T-helper 22 cell (primary cell): Measurements from ENCODE around the gene RXRA.
"Not testable (repeated sequence)": the region's sequence is repeated elsewhere in the genome, so short reads cannot be mapped to it uniquely, and the experiment has no call there.

ENCODE experiments used
- DNase-seq: peaks from one replicate; pipeline ENCODE4 v3.0.0-alpha.2; 2020; ENCODE audit warnings: low read depth

RXRA gene

DNA sequence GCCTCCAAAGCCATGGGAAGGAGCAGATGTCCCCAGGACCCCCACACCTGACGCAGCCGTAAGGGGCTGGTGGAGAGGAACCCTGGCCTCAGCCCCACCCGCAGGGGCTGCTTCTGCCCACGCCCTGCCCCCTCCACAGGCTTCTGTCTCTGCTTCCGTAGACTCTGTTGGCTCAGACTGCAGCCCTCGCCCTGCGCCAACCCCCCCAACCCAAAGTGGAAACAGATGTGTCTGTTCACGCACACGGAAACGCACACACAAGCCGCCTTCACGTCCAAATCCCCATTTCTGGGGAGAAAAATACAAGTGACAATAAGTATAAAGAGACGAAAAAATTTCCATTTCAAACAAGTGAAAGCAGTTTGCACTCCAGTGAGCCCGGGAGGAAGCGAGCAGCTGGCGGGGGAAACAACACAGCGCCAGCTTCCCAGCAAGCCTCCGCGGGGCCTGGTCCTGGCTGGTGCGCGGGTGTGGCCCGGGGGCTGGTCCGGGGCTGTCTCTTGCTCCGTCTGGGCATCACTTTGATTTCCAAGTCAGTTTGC lies 32.6 kb upstream of the RXRA start:
- DNase-seq = no peak

DNA sequence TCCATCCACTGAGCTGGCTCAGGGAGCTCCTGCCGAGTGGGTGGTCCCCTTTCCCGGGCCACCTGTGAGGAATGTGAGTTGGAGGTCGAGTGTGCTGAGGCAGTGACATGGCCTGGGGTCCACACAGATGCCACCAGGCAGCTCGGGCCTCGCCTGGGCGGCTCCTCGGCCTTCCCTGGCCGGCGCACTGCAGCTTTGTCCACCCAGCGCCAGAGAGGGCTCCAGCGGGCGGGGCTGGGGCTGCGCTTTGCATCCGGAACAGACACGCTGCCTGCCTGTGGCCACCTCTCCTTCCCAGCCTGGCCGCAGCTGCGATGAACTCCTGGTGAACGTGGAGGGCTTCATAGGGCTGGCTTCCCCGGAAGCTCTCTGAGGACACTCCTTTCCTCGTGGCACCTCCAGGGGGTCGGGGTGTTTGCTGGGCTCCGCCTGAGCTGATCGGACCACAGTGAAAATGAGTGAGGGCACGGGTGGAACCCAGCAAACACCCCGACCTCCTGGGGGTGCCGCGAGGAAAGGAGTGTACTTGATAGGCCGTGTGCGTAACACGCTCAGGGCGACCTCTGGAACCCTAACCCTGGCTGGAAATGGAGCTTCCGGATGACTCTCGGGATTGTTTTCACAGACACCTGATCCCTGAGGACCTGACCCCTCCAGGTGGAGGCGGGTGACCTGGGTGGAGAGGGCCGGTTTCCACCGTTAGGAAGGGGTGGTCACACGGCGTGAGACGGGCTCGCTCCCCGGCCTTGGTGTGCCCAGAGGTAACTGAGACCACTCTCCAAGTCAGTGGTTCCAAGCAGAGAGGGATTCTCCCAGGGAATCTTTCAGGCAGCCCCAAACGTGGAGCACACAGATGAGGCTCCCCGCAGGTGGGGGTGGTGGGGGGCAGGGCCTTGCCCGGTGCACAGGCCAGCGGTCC lies 31.8 kb upstream of the RXRA start:
- DNase-seq = no peak

DNA sequence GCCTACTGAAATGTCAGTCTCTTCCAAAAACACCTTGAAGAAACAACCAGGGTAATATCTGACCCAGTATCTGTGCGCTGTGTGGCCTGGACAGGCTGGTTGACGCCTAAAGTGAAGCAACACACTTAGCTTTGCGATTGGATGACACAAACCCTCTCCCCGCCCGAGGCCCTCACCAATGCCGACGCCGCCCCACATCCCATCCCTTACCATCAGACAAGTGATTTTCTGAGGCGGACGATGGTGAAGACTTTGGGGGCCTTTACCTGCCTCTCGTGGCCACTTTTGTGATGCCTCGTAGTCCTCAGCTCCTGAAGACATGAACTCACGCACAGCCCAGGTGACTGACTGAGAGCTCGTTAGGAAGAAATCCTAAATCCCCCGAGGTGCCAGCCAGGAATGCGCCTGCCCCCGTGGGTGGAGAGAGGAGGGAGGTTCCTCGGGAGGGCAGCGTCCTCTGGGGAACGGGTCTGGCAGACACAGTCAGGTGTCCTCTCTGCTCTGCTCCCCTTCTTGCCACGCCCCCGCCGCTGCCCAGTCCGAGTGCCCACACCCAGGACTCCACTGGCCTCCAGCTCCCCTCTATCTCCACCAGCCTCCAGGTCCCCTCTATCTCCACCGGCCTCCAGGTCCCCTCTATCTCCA lies 31.0 kb upstream of the RXRA start:
- no peak for DNase-seq

DNA sequence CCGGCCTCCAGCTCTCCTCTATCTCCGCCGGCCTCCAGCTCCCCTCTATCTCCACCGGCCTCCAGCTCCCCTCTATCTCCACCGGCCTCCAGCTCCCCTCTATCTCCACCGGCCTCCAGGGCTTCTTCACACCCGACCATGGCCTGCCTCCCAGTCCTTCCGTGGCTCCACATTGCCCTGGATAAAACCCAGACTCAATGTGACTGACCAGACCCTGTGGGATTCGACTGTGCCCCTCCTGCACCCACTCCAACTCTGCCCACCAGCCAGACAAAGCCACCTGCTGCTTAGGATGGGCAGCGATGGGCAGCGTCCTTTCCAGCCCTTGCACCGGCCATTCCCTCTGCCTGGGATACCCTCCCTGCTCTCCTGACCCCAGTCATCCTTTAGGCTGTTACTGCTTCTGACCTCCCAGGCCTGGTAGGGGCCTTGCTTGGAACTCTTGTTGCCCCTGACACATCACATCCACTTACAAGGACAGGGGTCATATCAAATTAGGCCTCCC lies 30.5 kb upstream of the RXRA start:
- DNase-seq = no peak

DNA sequence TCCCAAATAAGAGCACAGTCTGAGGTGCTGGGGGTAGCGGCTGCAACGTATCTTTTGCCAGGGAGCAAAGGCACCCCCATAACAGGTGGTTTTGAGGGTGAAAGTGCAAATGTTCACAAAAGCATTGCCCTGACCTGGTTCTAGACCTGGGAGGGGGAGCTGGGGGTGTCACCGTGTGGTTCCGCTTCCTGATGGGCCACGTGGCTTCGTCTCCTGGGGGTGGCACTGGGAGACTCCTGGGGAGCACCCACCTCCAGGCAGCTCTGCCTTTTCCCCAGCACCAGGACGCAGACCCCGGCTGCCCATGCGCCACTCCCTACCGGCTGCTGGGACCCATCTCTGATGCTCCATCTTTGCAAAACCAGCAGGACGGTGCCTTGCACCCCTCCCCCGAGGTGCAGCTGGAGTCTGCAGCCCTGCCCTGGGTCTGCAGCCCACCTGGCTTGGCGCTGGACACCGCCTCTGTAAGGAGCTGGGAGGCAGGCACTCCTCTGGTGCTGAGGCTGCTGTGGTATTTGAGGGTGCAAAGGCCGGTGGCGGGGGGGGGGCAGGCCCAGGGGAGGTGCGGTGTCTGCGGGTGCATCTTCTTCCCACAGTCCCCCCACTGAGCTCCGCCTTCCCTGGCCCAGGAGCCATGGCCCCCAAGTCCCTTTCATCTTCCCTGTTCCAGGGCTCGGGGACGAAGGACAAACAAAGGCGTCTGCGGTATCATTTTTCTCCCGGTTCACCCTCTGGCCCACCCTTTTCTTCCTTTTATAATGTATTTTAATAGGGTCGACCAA lies 29.8 kb upstream of the RXRA start:
- no peak for DNase-seq

DNA sequence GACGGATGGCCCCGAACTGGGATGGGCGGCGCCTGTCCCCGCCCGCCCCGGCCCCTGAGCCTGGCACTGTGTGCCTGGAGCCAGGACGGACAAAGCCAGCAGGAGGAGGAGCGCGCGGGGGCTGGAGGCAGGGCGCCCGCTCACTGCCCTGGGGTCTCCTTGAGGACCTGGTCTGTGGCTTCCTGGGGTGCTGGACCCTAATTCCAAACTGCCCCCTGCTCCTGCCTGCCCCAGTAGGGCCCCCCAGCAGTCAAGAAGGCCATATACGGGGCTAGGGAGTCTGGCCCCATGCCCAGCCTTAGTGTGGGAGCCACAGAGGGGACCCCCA lies 29.2 kb upstream of the RXRA start:
- no peak for DNase-seq

DNA sequence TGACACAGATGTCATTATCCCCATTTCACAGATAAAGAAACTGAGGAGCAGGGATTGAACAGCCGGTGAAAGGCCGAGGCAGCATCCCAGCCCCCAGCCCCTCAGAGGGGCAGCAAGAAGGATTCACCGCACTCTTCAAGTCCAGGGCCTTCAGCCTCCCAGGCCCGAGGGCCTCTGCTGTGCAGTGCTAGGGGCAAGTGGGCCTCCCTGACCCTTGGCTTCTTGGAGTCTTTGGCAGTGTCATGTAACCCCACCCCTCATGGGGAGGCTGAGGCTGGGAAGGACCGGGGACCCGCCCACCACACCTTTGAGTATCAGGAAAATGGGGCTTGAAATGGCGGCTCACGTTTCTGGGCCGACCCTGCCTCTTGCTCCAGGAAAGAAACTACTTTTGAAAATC lies 28.7 kb upstream of the RXRA start:
- no peak for DNase-seq

DNA sequence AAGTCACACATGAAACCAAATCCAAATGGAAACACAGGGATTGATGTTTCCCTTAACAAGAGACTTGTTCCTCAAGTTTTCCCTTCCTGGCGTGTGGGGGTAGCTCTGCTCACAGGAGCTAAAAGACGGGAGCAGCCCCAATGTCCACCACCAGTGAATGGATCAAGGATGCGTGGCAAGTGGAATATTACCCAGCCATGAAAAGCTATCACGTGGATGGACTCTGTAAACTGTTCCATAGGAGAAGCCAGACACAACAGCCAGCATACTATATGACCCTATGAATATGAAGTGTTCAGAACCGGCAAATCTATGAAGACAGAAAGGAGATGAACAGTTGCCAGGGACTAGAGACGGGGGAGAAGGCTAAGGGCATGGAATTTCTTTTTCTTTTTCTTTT lies 28.3 kb upstream of the RXRA start:
- DNase-seq = no peak

DNA sequence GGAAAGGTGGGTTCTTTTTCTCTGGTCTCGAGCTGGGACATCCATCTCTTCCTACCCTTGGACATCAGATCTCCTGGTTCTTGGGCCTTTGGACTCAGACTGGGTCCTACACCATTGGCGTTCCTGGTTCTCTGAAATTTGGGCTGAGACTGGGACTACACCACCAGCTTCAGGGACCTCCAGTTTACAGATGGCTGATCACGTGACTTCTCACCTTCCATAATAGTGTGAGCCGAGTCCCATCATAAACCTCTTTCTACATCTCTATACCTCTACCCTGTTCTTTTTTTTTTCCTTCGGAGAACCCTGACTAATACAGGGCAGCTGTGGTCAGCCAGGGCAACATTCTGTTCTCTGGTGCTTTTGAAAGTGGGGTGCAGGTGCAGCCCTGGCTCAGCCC lies 27.2 kb upstream of the RXRA start:
- DNase-seq = no peak

DNA sequence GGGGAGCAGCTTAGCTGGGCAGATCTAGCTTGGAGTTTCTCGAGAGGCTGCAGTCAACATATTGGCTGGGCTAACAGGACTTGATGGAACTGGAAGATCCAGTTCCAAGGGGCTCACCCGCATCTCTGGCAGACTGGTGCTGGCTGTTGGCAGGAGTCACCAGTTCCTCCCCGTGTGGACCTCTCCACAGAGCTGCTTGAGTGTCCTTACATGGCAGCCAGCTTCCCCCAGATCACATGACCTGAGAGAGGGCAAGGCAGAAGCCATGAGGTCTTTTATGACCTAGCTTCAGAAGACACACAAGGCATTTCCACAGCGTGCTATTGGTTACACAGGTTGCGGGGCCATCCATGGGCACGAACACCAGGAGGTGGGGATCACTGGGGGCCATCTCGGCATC lies 26.4 kb upstream of the RXRA start:
- no peak for DNase-seq

DNA sequence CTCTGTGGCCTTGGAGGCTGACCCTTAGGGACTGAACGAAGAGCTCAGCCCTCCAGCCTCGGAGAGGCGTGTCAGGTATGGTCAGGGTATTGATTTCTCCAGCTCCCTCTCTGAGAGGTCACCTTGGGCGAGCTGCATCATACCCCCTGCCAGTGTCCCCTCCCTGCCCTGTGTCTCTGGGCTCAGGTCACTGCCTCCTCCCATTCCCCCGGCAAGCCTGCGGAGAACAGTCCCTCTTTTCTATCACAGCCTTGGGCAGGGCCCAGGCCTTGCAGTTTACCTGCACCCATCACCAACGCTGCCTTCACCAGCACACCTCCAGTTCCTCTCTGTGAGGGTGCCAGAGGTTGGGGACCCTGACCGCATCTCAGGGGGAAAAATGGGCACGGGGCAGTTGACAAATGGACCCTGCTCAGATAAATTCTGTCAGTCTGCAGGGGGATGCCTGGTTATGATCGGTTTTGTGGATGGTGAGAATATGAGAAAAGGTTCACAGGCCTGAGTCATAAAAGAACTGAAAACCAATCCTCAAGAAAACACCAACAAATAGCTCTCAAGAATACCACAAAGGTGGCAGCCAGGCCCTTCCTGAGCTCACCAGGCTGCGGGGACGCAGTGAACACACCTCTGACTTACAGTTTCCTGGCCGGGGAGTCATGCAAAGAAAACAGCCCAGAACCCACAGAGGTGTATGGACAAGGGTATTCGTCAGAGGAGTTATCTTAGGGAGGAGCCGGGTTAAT lies 24.7 kb upstream of the RXRA start:
- DNase-seq = no peak

DNA sequence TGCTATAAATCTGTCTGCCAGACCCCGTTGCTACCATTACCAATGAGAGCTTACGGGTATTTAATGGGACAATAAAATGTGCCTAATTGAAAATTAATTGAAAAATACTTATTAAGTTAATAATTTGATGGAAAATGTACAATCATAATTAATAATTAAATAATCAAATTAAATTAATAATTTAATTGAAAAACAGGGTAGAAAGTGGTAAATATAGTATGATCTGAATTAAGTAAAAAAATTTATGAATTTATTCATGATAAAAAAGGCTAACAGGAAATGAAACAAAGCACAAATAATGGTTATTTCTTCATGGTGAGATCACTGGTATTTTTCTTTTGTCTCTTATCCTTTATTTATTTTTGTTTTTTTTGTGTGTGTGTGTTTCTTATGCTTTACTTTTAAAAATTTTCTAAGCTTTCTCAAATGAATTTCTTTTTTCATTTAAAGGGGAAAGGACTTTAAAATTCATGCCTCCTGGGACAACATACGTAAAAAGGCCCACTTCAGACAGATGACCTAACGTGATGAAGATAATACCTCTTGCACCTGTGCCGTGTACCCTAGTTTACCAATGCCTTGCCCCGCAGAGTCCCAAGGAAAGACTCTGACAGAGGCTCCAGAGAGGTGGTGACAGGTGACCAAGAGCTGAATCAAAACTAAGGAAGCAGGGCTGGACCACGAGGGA lies 24.0 kb upstream of the RXRA start:
- no peak for DNase-seq

DNA sequence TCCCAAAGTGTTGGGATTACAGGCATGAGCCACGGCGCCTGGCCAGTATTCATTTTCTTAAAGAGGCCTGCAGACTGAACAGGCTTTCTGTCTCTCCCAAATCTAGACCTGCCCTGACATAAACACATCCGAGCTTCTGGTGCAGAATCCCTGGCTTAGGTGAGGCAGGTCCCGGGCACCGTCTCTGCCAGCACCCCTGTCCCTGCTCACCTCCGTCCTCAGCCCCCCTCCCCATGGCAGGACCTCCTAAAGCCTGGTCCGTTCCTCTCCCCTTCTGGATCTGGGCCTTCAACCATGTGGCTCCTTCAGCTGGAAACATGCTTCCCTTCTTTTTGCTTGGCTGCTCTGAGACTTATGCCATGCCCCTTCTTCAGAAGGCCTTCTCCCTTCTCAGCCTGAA lies 22.7 kb upstream of the RXRA start:
- DNase-seq = no peak

DNA sequence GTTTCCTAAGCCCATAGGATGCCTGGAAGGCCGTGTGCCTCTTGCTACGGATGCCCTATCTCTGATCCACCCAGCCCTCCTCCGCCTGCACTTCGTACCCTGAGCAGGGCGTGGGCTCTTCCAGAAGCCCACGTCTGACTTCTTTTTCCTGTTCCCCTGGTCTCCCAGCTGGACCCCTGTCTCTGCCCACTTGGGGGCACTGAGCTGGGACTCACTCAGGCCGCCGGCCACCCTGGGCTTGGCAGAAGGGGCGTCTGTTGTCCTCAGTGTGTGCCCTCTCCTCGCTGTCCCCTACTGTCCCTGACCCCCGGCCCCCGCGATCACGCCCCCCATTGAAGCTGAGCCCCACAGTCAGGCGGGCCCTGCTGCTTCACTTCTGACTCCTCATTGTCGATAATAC lies 22.0 kb upstream of the RXRA start:
- no peak for DNase-seq

DNA sequence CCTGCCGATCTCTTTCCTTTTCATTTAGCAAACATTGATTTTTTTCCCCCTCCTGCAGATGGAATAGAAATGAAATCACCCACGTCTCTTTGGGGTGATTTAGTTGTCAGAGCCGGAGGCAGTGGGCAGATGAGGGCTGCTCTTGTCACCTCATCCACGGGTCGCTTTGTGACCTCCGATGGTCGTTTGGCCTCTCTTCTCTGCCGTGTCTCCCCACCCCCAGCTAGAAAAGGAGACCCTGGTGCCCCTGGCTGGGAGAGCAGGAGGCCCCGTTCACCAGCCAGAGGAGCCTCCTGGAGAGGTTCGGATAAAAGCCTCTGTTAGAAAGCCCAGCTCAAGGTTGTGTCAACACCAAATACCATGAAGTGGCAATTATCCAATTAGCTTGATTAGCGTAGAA lies 21.6 kb upstream of the RXRA start:
- no peak for DNase-seq

DNA sequence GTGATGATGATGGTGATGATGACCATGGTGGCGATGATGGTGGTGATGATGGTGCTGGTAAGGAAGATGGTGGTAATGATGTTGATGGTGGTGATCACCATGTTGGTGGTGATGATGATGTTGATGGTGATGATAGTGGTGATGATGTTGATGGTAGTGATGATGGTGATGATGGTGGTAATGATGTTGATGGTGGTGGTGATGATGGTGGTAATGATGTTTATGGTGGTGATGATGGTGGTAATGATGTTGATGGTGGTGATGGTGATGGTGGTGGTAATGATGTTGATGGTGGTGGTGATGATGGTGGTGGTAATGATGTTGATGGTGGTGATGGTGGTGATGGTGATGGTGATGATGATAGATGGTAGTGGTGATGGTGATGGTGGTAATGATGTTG lies 20.7 kb upstream of the RXRA start:
- DNase-seq = no peak

DNA sequence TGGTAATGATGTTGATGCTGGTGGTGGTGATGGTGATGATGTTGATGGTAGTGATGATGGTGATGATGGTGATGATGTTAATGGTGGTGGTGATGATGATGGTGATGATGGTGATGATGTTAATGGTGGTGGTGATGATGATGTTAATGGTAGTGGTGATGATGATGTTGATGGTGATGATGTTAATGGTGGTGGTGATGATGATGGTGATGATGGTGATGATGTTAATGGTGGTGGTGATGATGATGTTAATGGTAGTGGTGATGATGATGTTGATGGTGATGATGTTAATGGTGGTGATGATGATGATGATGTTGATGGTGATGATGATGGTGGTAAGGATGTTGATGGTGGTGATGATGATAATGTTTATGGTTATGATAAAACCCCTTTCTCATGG lies 20.2 kb upstream of the RXRA start:
- not testable (repeated sequence) for DNase-seq

DNA sequence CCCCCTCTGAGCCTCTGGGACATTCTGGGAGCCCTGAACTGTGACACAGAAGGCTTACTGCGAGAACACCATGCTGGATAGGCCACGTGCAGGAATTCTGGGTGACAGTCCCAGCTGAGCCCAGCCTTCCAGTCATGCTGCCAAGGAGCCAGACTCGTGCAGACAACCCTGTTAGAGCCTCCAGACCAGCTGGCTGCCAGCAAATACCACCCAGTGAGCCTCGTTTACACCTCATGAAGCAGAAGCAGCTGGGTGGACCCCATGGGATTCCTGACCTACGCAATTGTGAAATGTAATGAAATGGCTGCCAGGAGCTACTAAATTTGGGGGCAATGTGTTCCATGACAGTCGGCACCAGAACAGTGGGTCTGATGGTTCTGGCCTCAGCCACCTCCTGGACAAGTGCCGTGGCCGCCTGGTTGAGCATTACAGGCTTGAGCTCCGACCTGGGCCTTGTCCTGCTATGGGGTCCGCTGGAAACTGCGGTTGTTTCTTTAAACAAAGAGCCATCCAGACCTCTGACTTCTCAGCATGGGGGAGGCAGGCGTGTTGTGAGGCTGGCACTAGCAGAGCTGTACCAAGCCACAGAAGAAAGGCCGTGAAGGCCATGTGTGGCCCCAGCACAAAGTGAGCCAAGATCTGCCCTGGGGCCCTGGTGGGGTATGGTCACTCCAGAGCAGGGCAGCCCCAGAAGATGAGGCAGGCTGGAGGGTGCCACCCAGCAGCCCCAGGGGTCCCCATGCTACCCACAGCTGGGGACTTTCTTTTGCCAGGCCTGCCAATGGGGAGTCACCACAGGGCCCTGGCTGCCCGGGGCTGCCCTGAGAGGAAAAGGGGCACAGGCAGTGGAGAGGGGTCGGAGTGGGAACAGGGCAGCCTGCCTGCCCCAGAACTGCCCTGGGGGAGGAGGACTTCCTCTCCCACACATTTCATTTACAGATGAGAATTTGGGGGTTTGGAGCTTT lies 19.3 kb upstream of the RXRA start:
- no peak for DNase-seq

DNA sequence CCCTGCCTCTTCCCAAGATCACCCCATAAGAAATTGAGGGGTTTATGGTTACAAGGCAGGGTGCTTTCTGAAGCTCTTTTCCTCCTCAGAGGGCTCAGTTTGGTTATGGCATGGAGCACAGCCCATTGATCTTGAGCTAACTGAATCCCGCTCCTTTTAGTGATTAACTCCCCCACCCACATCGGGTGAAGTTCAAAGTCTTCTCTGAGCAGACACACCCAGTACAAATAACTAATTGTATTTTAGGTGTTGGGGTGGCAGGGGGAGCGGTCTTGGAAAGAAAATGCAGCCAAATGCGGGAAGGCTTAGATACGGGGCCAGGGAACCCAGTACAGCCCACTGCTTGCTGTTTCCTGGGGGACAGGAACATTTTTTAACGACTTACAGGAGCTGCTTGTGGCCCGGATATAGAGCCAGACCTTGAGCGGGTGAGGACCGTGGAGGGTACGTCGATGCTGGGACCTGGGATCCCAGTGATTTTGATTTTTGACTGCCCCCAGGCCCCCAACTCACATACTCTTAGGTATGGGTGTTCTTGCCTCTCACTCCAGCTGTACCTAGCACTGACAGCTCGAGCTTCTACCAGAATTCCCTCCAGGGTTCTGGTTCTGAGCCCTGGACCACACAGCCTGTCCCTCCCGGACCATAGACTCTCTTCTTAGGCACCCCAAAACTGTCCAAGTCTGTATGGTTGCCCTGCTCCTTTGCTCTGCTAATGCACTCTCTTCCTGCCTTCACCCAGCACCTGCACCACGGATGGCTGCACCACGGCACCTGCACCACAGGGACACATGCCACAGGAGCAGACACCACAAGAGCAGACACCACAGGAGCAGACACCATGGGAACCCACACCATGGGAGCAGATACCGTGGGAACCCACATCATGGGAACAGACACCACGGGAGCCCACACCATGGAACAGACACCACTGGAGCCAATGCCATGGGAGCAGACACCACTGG lies 18.3 kb upstream of the RXRA start:
- no peak for DNase-seq
